Astrocyte of the cerebellum (primary cell): ENCODE results near the gene MYOF.
"Not testable (repeated sequence)": the region's sequence is repeated elsewhere in the genome, so short reads cannot be mapped to it uniquely, and the experiment has no call there.

Source experiments
- DNase-seq: peaks from one replicate; pipeline ENCODE4 v3.0.0-alpha.2; 2011; ENCODE audit warnings: low read depth
- H3K4me3 ChIP-seq: 2 replicates; pipeline ENCODE4 v1.5.1; 2011; ENCODE audit warnings: mild to moderate bottlenecking, low read depth, low read length, moderate library complexity
- in situ Hi-C: cut with HindIII; loops from 2 replicates; pipeline ENCODE4 v1.10.0; 2017; ENCODE audit warnings: low sequenced_read_pairs
- TF ChIP-seq, protein P1 (sequence below): IDR thresholded peaks from 2 replicates; pipeline ENCODE4 v1.5.1; 2012; ENCODE audit warnings: low read length, low read depth, moderate library complexity, mild to moderate bottlenecking; ENCODE audit errors: missing control alignments

Gene MYOF

GRCh38 chr10:93319896-93320295 is 162.2 kb downstream of the MYOF start:
- in situ Hi-C loops, result no loop called here
- no peak overlapping the region for H3K4me3 ChIP-seq
- TF ChIP-seq, protein P1, sequence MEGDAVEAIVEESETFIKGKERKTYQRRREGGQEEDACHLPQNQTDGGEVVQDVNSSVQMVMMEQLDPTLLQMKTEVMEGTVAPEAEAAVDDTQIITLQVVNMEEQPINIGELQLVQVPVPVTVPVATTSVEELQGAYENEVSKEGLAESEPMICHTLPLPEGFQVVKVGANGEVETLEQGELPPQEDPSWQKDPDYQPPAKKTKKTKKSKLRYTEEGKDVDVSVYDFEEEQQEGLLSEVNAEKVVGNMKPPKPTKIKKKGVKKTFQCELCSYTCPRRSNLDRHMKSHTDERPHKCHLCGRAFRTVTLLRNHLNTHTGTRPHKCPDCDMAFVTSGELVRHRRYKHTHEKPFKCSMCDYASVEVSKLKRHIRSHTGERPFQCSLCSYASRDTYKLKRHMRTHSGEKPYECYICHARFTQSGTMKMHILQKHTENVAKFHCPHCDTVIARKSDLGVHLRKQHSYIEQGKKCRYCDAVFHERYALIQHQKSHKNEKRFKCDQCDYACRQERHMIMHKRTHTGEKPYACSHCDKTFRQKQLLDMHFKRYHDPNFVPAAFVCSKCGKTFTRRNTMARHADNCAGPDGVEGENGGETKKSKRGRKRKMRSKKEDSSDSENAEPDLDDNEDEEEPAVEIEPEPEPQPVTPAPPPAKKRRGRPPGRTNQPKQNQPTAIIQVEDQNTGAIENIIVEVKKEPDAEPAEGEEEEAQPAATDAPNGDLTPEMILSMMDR, result no peak
- no peak for DNase-seq

DNA sequence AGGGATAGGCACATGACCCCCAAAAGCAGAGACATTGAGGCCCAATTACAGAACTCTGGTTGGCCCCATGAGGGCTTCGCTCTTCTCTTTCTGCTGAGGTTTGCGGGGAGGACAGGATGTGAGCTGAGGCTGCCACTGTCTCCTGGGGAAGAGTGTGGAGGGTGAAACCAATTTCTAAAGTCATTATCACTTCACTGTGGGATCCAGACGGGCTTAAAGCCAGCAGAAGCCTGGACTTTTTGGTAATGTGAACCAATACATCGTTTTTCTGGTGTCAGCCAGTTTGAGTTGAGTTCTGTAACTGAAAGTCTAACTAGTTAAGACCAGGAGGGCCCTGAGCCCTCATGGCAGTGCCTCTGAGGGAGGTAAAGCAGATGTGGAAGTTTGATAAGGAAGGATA is 163.0 kb downstream of the MYOF start:
- in situ Hi-C loops, result no loop called here
- no peak for DNase-seq
- H3K4me3 ChIP-seq, result no peak overlapping the region
- TF ChIP-seq, protein P1, result no peak

DNA sequence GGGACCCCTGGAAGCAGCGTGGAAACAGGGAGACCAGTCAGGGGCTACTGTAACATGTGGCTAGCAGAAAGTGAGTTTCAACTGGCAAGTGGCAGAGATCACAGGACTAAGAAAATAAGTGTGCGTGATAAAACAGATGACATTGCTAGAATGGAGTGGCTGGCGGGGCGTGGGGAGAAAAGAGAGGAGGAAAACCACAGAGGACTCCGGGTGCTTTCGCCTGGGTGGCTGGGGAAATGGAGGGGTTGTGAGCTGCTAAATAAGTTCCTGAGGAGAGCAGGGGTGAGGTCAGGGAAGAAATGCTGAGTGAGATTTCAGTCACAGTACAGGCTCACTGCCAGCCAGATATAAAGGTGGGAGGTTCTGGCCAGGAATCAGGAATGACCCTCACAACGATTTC is 166.9 kb downstream of the MYOF start:
- in situ Hi-C loops, result no loop called here
- DNase-seq, result no peak
- TF ChIP-seq, protein P1, result no peak
- no peak overlapping the region for H3K4me3 ChIP-seq

- DNase-seq, in situ Hi-C loops, H3K4me3 ChIP-seq: not testable (repeated sequence)
Measured at GRCh38 chr10:93314656-93315055, 167.5 kb downstream of the MYOF start.

DNA sequence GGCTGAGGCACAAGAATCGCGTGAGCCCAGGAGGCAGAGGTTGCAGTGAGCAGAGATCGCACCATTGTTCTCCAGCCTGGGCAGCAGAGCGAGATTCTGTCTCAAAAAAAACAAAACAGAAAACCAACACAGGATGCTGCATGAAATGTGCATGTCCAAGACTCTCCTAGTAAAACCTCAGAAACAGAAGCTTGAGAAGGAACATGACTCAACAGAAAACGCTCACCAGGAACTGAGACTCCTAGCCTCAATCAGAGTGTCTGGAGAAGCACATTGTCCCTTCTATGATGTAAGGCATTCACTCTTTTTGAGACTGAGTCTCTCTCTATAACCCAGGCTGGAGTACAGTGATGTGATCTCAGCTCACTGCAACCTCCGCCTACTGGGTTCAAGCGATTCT is 168.3 kb downstream of the MYOF start:
- in situ Hi-C loops, result no loop called here

DNA sequence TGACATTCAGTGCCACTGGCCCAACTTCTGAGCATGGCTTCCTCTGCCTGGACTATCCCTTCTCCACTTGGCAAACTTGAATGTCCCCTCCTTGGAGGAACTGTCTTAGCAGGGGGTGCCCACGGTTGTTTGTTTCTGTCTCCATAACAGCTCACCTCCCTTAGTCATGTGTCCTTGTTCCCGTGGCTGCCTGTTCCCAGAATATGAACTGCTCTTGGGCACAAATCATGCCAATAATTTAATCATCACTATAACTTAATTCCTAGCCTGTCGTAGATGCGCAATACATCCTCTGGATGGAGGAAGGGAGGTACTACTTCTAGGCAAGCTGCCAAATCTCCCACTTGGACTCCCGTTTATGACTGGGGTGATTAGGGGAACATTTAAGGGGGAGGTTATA is 173.1 kb downstream of the MYOF start:
- in situ Hi-C loops, result no loop called here
- H3K4me3 ChIP-seq, result no peak overlapping the region
- peak; percentile 23 for DNase-seq
- TF ChIP-seq, protein P1, result no peak

More for the DNA sequence above, 168.3 kb downstream of the MYOF start:
- no peak for DNase-seq
- H3K4me3 ChIP-seq, result no peak overlapping the region
- TF ChIP-seq, protein P1, result no peak

GRCh38 chr10:93305122-93305521 is 177.0 kb downstream of the MYOF start:
- in situ Hi-C loops, result no loop called here
- H3K4me3 ChIP-seq, result no peak overlapping the region
- DNase-seq, result no peak
- TF ChIP-seq, protein P1, result no peak
